Breast epithelium (tissue), 3 donors: ENCODE data around the gene DCST2.

Source experiments
- CTCF ChIP-seq, 3 donors: fragments of 450-650 bp; IDR thresholded peaks; one replicate each; pipeline ENCODE4 v1.5.1; 2016 to 2017; ENCODE audit warnings: antibody characterized with exemption in 3 of 3, mild to moderate bottlenecking in 3 of 3, moderate library complexity in 3 of 3
- POLR2A ChIP-seq: fragments of 450-650 bp; IDR thresholded peaks from one replicate; pipeline ENCODE4 v1.6.1; 2016; ENCODE audit warnings: antibody characterized with exemption, mild to moderate bottlenecking, moderate library complexity
- POLR2AphosphoS5 ChIP-seq, 3 donors: sonication (generic); formaldehyde crosslinking; IDR thresholded peaks; one replicate each; pipeline ENCODE4 v1.6.1; 2017; ENCODE audit warnings: antibody characterized with exemption in 3 of 3

GRCh38 chr1:155011437-155012025, 22.1 kb downstream of the DCST2 start:
- TF ChIP-seq CTCF (IDR thresholded peaks at IDR 0.05) (no peak), POLR2A (no peak), POLR2AphosphoS5 (IDR thresholded peaks at IDR 0.05) (no peak)
